ENCODE results near the gene ARNT2. TPM values are rescaled to one million over a fixed set of nuclear protein-coding genes. Genes with fewer than 3 reads are reported as not detected.
A peak's percentile ranks its signal among the peaks of the same experiment; 100 is the strongest.

The ARNT2 gene
- total RNA-seq, 1 donor from 2014 or later: 72.4 TPM

DNA sequence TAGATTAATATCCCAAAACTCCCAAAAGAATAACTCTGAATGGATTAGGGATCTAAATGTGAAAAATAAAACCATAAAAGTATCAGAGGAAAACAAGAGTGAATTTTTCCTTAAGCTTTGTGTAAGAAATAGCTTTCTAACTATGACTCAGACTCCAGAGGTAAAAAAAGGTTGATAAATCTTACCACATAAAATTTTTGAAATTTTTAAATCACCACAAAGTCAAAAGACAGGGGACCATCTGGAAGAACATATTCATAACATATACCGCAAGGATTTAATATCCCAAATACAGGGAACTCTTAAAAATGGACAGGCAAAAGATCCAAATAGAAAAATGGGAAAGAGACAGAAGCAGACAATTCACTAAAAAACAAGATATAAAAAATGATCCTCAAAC is 145.0 kb downstream of the ARNT2 start:
- peaks cover 65% of the 10 kb centered on the region for H3K4me1 Mint-ChIP-seq (ENCODE audit: unreplicated experiment)
- H3K4me3 Mint-ChIP-seq (ENCODE audit: unreplicated experiment): peak overlapping the region; percentile 53
- DNase-seq (ENCODE audit: extremely low spot score, unreplicated experiment): no peak
- peaks cover 5% of the 10 kb centered on the region for H3K9me3 Mint-ChIP-seq (ENCODE audit: unreplicated experiment)
- H3K36me3 Mint-ChIP-seq (ENCODE audit: unreplicated experiment): peaks cover 31% of the 10 kb centered on the region
- TF ChIP-seq, protein P1, sequence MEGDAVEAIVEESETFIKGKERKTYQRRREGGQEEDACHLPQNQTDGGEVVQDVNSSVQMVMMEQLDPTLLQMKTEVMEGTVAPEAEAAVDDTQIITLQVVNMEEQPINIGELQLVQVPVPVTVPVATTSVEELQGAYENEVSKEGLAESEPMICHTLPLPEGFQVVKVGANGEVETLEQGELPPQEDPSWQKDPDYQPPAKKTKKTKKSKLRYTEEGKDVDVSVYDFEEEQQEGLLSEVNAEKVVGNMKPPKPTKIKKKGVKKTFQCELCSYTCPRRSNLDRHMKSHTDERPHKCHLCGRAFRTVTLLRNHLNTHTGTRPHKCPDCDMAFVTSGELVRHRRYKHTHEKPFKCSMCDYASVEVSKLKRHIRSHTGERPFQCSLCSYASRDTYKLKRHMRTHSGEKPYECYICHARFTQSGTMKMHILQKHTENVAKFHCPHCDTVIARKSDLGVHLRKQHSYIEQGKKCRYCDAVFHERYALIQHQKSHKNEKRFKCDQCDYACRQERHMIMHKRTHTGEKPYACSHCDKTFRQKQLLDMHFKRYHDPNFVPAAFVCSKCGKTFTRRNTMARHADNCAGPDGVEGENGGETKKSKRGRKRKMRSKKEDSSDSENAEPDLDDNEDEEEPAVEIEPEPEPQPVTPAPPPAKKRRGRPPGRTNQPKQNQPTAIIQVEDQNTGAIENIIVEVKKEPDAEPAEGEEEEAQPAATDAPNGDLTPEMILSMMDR (IDR thresholded peaks at IDR 0.05): no peak
- no peaks in the 10 kb centered on the region for H3K27me3 Mint-ChIP-seq (ENCODE audit: unreplicated experiment)
- peak overlapping the region; percentile 90 for H3K27ac Mint-ChIP-seq (ENCODE audit: unreplicated experiment)

- Mint-ChIP-seq H3K4me3 (ENCODE audit: unreplicated experiment) (peak overlapping the region; percentile 53), H3K4me1 (ENCODE audit: unreplicated experiment) (peaks cover 69% of the 10 kb centered on the region), H3K9me3 (ENCODE audit: unreplicated experiment) (peaks cover 1% of the 10 kb centered on the region), H3K27me3 (ENCODE audit: unreplicated experiment) (no peaks in the 10 kb centered on the region), H3K36me3 (ENCODE audit: unreplicated experiment) (peaks cover 29% of the 10 kb centered on the region), H3K27ac (ENCODE audit: unreplicated experiment) (peak overlapping the region; percentile 90)
- DNase-seq (ENCODE audit: extremely low spot score, unreplicated experiment): no peak
- TF ChIP-seq, protein P1 (IDR thresholded peaks at IDR 0.05): no peak
Measured at GRCh38 chr15:80549654-80550053, 145.5 kb downstream of the ARNT2 start.

DNA sequence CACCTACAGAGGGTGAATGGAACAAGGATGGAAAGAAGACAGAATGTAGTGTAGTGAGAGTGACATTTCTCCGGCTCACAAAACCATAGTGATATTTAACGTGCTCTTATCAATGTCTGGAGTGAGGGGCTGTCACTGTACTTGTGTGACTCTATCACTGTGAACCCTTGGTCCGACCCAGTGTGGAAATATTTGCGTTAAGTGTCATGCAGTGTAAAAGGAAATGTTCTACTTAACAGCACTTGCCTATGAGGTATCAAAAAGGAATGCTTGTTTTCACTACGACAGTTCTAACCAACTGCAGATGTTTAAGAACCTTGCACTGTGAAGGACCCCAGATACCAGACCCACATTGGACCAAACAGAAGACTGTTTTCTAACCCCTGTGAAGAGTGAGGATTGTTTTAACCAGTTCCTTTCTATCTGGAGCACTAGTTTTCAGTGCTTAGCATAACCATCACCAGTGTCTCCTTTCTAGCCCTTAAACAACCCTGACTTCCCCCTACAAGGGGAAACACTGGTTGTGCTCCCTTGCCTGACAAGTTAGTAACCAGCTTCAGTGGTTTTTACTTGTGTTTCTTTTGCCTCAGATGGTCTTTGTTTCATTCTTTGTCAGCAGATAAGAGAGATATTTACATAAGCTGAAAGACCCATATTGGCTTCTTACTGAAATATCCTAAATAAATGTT is 146.2 kb downstream of the ARNT2 start:
- no peaks in the 10 kb centered on the region for H3K9me3 Mint-ChIP-seq (ENCODE audit: unreplicated experiment)
- TF ChIP-seq, protein P1 (IDR thresholded peaks at IDR 0.05): no peak
- H3K36me3 Mint-ChIP-seq (ENCODE audit: unreplicated experiment): peaks cover 29% of the 10 kb centered on the region
- no peak for DNase-seq (ENCODE audit: extremely low spot score, unreplicated experiment)
- H3K4me3 Mint-ChIP-seq (ENCODE audit: unreplicated experiment): peak overlapping the region; percentile 53
- H3K27me3 Mint-ChIP-seq (ENCODE audit: unreplicated experiment): no peaks in the 10 kb centered on the region
- H3K4me1 Mint-ChIP-seq (ENCODE audit: unreplicated experiment): peaks cover 76% of the 10 kb centered on the region
- peak overlapping the region; percentile 90 for H3K27ac Mint-ChIP-seq (ENCODE audit: unreplicated experiment)

GRCh38 chr15:80550908-80551260 is 146.7 kb downstream of the ARNT2 start:
- Mint-ChIP-seq H3K36me3 (ENCODE audit: unreplicated experiment) (peaks cover 31% of the 10 kb centered on the region), H3K4me3 (ENCODE audit: unreplicated experiment) (no peak overlapping the region), H3K27ac (ENCODE audit: unreplicated experiment) (peak overlapping the region; percentile 90), H3K9me3 (ENCODE audit: unreplicated experiment) (no peaks in the 10 kb centered on the region), H3K27me3 (ENCODE audit: unreplicated experiment) (no peaks in the 10 kb centered on the region), H3K4me1 (ENCODE audit: unreplicated experiment) (peaks cover 76% of the 10 kb centered on the region)
- no peak for DNase-seq (ENCODE audit: extremely low spot score, unreplicated experiment)
- TF ChIP-seq, protein P1 (IDR thresholded peaks at IDR 0.05): no peak

GRCh38 chr15:80551348-80551747 is 147.2 kb downstream of the ARNT2 start:
- Mint-ChIP-seq H3K4me3 (ENCODE audit: unreplicated experiment) (no peak overlapping the region), H3K4me1 (ENCODE audit: unreplicated experiment) (peaks cover 74% of the 10 kb centered on the region), H3K9me3 (ENCODE audit: unreplicated experiment) (no peaks in the 10 kb centered on the region), H3K27me3 (ENCODE audit: unreplicated experiment) (no peaks in the 10 kb centered on the region), H3K27ac (ENCODE audit: unreplicated experiment) (peak overlapping the region; percentile 90), H3K36me3 (ENCODE audit: unreplicated experiment) (peaks cover 32% of the 10 kb centered on the region)
- DNase-seq (ENCODE audit: extremely low spot score, unreplicated experiment): no peak
- TF ChIP-seq, protein P1 (IDR thresholded peaks at IDR 0.05): no peak
